KMS-11 (cell line): ENCODE data around the gene ADAMTS2.

Experiments
- H2AFZ ChIP-seq: fragments of 200-600 bp; sonication (generic); 2 replicates; pipeline ENCODE4 v1.6.1; 2016; ENCODE audit warnings: antibody characterized with exemption, mixed run types, low read depth
- H3K27ac ChIP-seq: fragments of 200-600 bp; sonication (generic); 2 replicates; pipeline ENCODE4 v1.6.1; 2016; ENCODE audit warnings: mild to moderate bottlenecking, mixed run types
- H3K27me3 ChIP-seq: fragments of 200-600 bp; sonication (generic); 2 replicates; pipeline ENCODE4 v1.6.1; 2017; ENCODE audit warnings: mild to moderate bottlenecking, low read depth, mixed run types, moderate library complexity; ENCODE audit not compliant: insufficient read depth
- H3K36me3 ChIP-seq: fragments of 200-600 bp; sonication (generic); 2 replicates; pipeline ENCODE4 v1.6.1; 2017; ENCODE audit warnings: mild to moderate bottlenecking, mixed run types; ENCODE audit not compliant: insufficient read depth
- H3K4me1 ChIP-seq: fragments of 200-600 bp; sonication (generic); 2 replicates; pipeline ENCODE4 v1.6.1; 2016; ENCODE audit warnings: mild to moderate bottlenecking, low read depth, mixed run types; ENCODE audit not compliant: poor library complexity, severe bottlenecking
- H3K4me2 ChIP-seq: fragments of 200-600 bp; sonication (generic); 2 replicates; pipeline ENCODE4 v1.7.0; 2016; ENCODE audit warnings: mild to moderate bottlenecking, mixed run types
- H3K4me3 ChIP-seq: fragments of 200-600 bp; sonication (generic); IDR thresholded peaks from 2 replicates; pipeline ENCODE4 v1.6.1; 2017; ENCODE audit warnings: low read depth, low read length, mixed read lengths; ENCODE audit not compliant: insufficient read depth
- H3K79me2 ChIP-seq: fragments of 200-600 bp; sonication (generic); 2 replicates; pipeline ENCODE4 v1.6.1; 2016; ENCODE audit warnings: low read depth, mixed run types; ENCODE audit not compliant: insufficient read depth
- H3K9ac ChIP-seq: fragments of 200-600 bp; sonication (generic); 2 replicates; pipeline ENCODE4 v1.6.1; 2016; ENCODE audit warnings: mild to moderate bottlenecking, mixed run types
- H4K20me1 ChIP-seq: fragments of 200-600 bp; sonication (generic); 2 replicates; pipeline ENCODE4 v1.6.1; 2016; ENCODE audit warnings: mild to moderate bottlenecking, mixed run types; ENCODE audit not compliant: insufficient read depth
- CTCF ChIP-seq: fragments of 200-600 bp; sonication (generic); conservative IDR thresholded peaks from 2 replicates; pipeline ENCODE4 v1.6.1; 2017; ENCODE audit warnings: low read depth, mild to moderate bottlenecking, antibody characterized with exemption, low read length, moderate library complexity, mixed read lengths

ADAMTS2 gene

DNA sequence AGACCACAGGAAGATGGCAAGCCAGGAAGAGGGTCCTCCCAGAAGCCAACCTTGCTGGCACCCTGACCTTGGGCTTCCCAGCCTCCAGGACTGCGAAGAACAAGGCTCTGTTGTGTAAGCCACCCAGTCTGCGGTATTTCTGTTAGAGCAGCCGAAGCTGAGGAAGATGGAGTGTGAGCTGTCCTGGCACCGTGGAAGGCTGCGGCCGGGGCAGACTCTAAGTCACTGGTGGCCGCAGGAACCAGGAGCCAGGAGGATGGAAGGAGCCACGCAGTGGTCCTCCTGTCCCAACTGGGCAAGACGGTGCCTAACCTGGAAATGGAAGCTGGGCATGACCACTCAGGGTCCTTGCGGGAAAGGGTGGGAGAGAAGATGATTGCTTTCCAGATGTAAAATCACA is 196.0 kb downstream of the ADAMTS2 start:
- Histone ChIP-seq H3K27ac (no peak overlapping the region), H3K4me2 (no peak overlapping the region), H2AFZ (no peak overlapping the region), H3K27me3 (no peaks in the 10 kb centered on the region; the same call in 1 of the 2 replicates), H3K9ac (no peak overlapping the region), H4K20me1 (no peaks in the 10 kb centered on the region), H3K36me3 (no peaks in the 10 kb centered on the region), H3K4me3 (no peak overlapping the region), H3K4me1 (no peaks in the 10 kb centered on the region), H3K79me2 (no peaks in the 10 kb centered on the region)
- no peak for TF ChIP-seq CTCF

DNA sequence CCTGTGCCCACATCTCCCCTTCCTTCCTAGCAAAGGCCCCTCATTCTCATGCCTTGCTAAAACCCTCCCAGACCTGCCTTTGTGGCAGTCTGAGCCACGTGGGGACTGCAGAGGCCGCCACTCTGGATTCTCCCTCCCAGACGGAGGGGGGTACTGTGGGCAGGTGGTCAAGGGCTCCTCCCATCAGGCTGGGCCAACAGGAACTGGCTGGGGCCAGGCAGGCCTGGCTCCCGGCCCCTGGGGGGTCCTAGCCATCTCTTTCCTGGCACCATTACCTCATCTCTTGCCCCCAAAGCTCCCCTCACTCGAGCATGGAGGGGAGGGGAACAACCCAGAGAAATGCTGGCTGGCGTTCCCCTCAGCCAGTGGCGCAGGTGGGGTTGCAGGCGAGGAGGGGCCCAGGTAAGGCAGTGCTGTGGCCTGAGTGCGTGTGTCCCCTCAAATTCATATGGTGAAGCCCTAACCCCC is 196.5 kb downstream of the ADAMTS2 start:
- TF ChIP-seq CTCF: no peak
- no peaks in the 10 kb centered on the region for H3K4me1 ChIP-seq
- H3K27ac ChIP-seq: no peak overlapping the region
- no peaks in the 10 kb centered on the region for H3K79me2 ChIP-seq
- no peaks in the 10 kb centered on the region for H4K20me1 ChIP-seq
- no peak overlapping the region for H3K4me2 ChIP-seq
- H3K27me3 ChIP-seq: no peaks in the 10 kb centered on the region; the same call in 1 of the 2 replicates
- no peak overlapping the region for H2AFZ ChIP-seq
- H3K9ac ChIP-seq: no peak overlapping the region
- H3K4me3 ChIP-seq: no peak overlapping the region
- H3K36me3 ChIP-seq: no peaks in the 10 kb centered on the region

DNA sequence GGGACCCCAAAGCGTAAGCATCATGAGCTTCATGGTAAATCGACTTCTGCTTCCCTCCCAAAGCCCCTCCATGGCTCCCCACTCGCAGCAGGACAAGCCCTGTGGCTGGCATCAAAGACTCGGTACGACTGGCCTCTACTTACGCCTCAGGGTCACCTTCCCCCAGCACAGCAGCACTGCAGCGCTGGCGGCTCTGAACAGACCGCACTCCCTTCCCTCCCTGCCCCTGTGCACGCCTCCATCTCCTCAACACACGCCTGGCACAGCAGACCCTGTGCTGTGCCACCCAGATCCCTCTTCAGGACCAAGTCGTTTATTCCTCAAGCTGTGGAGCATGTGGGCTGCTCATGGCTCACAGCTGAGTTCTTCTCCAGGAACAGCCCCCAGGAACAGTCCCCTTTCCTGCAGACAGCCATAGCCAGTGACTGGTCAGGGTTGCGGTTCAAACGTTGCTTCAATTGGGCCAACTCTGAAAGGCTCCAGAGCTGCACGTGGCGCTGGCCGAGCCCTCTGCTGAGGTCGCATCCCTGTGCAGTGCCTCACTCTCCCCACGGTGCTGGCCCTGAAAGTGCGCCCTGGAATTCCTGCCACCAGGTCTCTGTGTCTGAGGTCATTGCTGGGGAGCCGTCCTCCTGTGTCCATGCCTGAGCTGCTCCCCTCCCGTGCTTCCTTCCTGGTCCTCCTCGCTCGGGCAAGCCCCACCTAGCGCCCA is 197.1 kb downstream of the ADAMTS2 start:
- Histone ChIP-seq H3K4me2 (no peak overlapping the region), H3K4me1 (no peaks in the 10 kb centered on the region), H3K27ac (no peak overlapping the region), H3K4me3 (no peak overlapping the region), H3K79me2 (no peaks in the 10 kb centered on the region), H3K9ac (no peak overlapping the region), H2AFZ (no peak overlapping the region), H4K20me1 (no peaks in the 10 kb centered on the region), H3K36me3 (no peaks in the 10 kb centered on the region), H3K27me3 (no peaks in the 10 kb centered on the region; the same call in 1 of the 2 replicates)
- TF ChIP-seq CTCF: no peak

GRCh38 chr5:179146277-179146676 is 199.0 kb downstream of the ADAMTS2 start:
- no peak for TF ChIP-seq CTCF
- Histone ChIP-seq H3K27me3 (no peaks in the 10 kb centered on the region; the same call in 1 of the 2 replicates), H3K9ac (no peak overlapping the region), H3K4me1 (no peaks in the 10 kb centered on the region), H2AFZ (no peak overlapping the region), H4K20me1 (no peaks in the 10 kb centered on the region), H3K27ac (no peak overlapping the region), H3K4me2 (no peak overlapping the region), H3K4me3 (no peak overlapping the region), H3K36me3 (no peaks in the 10 kb centered on the region), H3K79me2 (no peaks in the 10 kb centered on the region)
